NCI-H146 treated with DMSO at 0.1 percent for 48 hours (cell line): Measurements from ENCODE around the gene ALG14.
"Not testable (repeated sequence)": the region's sequence is repeated elsewhere in the genome, so short reads cannot be mapped to it uniquely, and the experiment has no call there.

Experiments used
- DNase-seq: peaks from one replicate; lab custom pipeline; 2025; ENCODE audit not compliant: unreplicated experiment; lab: John Stamatoyannopoulos, UW

The ALG14 gene

DNA sequence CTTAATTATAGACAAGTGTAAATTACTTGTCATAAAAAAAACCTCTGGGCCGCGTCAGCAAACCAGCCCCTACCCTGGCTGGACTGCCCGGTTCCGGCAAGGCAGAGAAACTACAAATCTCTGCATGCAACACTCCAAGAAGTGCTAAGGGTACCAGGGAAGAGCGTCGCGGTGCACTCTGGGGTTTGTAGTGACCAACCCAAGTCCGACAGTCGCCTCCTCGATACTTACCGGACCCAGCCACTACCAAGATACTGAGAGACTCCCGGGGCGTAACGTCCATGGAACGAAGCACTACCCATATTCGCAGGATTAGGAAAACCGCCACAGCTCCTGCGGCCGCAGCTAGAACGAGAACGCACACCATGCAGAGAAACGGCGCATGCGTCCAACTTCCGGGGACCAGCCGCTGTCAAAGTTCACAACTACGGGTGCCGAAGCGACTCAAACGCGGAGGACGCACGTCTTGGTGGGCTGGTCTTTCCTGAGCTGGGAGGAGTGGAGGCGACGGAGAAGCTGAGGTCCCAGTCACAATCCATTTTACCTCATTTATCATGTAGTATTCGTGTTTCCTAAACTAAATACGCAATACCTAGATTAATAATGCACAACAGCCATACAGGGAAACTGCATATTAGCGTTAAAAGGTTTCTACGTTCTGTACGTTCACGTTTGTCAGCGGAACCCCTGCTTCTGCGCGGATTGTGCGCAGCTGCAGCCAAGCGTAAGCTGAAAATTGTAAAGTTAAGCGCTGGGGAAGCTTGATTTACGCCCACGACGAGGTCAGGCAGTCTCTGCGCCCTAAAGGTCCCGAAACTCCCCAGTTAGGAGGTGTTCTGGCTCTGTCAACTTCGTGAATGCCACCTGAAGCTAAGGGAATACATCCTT, at the start of gene ALG14:
Gene ALG14 (minus strand): TSS at position 420 of the 888 bp plus-strand sequence. CDS start 53 bp downstream, at position 367.
- DNase-seq: peak; percentile 92

DNA sequence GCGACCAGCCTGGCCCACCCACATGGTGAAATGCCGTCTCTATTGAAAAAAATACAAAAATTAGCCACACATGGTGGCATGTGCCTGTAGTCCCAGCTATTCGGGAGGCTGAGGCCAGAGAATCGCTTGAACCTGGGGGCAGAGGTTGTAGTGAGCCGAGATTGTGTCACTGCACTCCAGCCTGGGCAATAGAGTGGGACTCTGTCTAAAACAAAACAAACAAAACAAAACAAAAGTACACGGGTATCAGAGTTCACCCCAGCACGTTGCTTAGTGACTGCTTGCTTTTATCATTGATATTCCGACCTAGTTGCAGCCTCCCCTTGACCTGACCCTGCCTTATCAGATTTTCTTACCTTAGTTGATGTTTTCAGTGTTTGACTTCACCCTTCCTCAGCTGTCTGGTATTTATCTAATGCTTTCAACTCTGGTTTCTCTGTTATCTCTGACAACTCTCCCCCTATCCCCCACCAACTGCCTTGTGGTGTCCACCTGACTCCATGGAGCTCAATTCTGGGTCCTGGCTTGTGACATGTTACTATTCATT, 49.5 kb upstream of the ALG14 start:
- no peak for DNase-seq

DNA sequence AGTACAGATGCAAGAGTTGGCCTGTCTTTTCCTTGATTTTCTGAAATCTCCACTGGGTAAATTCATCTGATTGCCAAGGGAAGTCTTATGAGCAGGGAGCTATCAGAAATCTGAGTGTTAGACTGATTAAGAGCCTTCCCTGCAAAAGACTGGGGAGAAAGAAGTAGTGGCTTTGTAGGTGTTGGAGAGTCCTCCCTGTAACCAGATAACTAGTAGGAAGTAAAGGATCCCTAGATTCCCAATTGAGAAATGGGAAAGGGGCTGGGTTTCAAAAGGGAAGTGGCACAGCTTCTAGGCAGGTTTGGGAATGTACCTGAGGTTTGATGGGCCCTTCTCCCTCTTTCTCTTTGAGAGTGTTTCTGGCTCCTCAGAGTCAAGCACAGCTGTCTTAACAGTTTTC, 46.5 kb upstream of the ALG14 start:
- no peak for DNase-seq

DNA sequence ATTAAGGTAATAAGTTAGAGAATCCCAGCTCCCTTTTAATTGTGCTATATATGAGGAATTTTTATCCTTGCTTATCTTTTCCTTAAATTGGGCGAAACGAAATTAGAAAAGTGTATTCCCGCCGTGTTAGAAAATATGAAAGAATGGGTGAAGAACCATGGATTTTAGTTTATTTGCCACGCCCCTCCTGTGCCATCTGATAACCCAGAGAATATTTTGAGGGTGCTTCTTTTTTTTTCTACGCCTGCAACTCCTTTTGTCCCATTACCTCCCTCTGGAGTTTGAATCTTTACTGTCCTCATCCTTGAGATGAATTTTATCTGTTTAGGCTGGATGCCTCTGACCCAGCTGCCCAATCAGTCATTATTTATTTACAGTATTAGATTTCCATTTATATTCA, 46.0 kb upstream of the ALG14 start:
- no peak for DNase-seq

DNA sequence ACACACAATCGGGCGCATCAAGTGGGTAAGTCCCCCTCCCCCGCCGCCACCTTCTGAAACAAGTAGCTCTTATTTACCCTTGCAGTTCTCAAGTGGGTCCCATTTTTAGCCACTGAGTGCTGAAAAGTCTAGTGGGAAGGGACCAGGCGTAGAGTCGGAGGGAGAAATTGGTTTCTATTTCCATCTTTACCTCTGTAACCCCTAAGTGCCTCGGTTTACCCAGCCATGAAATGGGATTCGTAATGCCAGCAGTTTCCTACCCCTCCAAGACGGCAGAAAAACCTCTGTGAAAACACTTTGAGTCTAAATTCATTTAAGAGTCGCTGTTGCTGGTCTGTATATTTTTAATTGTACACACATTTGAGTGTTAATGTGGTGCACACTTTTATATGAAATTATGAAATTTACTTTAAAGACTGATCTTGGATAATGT, 45.3 kb upstream of the ALG14 start:
- no peak for DNase-seq

DNA sequence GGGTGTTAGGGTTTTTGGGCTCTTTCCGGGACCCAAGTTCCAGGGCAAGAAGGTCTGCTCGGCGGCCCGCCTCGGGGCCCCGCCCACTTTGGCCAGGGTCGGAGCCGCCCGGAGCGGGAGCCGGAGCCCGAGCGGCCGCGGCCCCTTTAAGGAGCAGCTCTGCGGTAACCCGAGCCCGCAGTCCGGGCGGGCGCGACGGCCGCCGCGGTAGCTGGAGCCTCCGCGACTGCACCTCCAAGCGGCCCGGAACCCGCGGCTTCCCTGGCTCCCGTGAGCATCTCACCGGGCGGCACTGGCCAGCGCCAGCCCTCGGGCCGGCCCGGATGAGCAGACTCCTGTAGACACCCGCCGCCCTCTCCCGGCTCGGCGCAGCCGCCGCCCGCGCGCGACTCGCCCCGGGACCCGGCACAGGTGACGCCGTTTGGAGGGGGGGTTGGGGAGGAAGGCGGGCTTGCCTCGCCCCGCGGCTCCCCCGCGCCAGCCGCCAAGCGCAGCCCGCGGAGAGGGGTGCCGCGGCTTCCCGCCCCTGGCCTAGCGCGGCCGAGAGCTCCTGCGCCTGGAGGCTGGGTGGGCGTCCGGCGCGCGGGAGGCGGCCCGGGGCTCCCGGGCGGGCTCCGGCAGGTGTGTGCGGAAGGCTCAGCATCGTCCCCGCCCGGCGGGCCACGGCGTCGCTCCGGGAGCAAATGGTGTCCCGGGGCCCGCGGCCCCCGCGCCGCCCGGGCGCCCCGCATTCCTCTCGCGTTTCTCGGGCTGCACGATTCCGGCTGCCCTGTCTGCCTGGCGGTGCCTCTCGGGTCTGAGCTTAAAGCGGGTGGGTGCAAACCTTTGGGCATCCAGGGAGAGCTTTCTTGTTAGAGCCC, 44.7 kb upstream of the ALG14 start, which contains the start of gene TLCD4:
Gene TLCD4 (plus strand): TSS at position 149 of the 860 bp plus-strand sequence. CDS start 26,547 bp downstream, outside the sequence.
- DNase-seq: peak; percentile 3

- DNase-seq: peak; percentile 36
Observed at GRCh38 chr1:95116580-95117206, 43.9 kb upstream of the ALG14 start.

GRCh38 chr1:95115708-95116137, 43.0 kb upstream of the ALG14 start:
- DNase-seq: no peak

GRCh38 chr1:95113684-95114083, 40.9 kb upstream of the ALG14 start:
- no peak for DNase-seq

DNA sequence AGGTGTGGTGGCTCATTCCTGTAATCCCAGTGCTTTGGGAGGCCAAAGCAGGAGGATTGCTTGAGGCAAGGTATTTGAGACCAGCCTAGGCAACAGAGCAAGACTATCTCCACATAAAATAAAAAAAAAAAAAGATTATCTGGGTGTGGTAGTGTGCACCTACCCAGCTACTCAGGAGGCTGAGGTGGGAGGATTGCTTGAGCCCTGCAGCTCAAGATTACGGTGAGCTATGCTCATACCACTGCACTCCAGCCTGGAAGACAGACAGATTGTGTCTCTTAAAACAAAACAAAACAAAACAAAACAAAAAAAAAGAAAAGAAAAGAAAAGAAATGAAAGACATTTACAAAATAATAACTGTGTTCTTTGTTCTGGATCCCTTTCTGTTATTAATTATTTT, 38.3 kb upstream of the ALG14 start:
- DNase-seq: no peak

DNA sequence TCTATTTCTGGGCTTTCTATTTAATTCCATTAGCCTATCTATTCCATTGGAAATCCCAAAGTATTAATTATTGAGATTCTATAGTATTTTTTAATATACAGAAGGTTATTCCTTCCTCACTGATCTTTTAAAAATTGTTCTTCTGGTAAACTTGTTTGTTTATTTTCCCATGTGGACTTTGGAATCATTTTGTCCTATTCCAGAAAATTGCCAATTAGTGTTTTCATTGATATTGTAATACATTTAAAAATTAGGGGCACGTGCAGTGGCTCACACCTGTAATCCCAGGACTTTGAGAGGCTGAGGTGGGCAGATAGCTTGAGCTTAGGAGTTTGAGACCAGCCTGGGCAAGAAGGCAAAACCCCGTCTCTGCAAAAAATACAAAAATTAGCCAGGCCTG, 36.0 kb upstream of the ALG14 start:
- no peak for DNase-seq

- DNase-seq: no peak
Observed at GRCh38 chr1:95098196-95098595, 25.4 kb upstream of the ALG14 start.

DNA sequence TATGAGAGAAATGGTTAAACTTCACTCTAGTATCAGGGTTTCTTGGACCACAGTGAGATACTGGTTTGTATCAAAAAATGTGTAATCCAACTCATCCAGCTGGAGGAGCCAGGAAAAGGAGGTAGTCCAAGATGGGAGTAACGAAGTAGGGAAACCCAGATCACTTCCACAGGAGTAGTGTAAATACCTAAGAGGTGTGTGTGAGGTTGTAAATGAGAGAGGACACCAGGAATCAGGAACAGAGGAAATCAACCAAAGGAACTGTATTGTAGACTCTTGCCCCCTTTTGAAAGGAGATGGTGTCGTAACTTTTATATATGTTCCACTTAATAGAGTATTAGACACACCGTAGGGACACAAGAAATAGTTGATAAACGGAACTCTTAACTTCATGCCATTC, 24.7 kb upstream of the ALG14 start:
- DNase-seq: no peak

DNA sequence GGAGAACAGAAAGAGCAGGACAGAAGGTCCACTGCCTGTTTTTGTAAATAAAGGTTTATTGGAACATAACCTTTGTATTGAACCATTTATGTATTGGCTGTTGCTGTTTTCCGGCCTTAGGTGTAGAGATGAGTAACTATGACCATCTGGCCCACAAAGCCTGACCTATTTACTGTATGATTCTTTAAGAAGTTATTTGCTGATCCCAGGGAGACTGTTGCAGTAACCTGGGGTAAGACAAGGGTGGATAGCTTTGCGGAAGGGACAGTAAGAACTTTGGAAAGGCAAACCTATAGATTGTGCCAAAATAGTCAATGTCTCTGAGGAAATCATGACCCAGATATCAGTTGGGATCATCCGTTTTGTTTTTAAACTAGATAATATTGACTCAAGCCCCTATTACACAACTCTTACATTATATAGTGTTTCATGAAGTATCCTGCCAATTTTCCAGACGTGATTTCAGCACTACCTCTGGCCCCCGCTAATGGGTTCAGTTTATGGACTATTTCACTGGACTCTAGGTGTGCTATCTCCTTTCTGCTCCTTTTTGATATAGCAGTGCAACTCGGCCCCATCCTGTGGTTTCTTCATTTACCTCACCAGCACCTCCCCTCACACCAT, 23.6 kb upstream of the ALG14 start:
- DNase-seq: no peak

DNA sequence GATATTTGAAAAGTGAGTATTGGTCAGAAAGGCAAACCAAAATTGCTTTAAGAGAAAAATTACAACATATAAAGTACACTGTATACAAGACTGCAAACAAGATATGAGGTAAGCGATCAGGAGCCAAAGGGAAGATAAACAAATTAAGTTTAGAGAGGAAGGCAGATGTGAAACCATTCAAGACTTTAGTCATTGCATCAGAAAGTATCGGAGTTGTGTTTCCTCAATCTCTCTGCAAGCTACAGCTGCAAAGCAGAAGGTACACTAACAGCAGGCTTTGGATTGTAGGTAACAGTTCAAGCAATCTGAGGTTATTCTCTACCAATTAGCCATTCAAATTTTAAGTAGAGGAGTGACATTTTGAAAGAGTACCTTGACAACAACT, 23.1 kb upstream of the ALG14 start:
- DNase-seq: no peak

DNA sequence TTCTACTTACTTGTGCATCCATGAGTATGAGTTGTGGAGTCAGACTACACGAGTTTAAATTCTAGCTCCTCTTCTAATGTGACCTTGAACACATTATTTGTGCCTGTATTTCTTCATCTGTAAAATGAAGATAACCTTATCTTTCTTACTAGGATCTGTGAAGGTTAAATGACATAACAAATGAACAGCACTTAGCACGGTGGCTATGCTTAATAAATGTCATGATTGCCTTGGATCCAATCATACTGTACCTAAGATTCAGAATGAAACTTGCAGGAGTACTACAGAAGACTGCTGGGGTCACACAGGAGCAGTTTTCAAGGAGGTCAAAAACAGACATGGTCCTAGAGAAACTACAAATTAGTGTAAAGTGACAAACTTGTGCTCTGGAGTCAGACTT, 22.2 kb upstream of the ALG14 start:
- DNase-seq: no peak

- DNase-seq: no peak
Observed at GRCh38 chr1:95093296-95093695, 20.5 kb upstream of the ALG14 start.

DNA sequence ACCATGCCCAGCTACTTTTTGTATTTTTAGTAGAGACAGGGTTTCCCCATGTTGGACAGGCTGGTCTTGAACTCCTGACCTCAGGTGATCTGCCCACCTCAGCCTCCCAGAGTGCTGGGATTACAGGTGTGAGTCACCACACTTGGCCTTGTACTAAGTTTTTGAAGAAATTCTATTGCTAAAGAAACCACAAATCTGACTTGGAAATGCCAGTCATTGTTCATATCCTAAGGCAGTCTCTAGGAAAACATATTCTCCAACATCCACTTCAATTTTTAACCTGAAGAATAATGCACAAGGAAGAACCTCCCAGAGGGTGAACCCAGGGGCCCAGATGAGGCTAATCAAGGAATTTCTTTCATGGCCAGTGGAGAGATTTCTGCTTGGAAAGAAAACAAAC, 20.1 kb upstream of the ALG14 start:
- DNase-seq: not testable (repeated sequence)

GRCh38 chr1:95091290-95091689, 18.5 kb upstream of the ALG14 start:
- not testable (repeated sequence) for DNase-seq

- no peak for DNase-seq
Observed at GRCh38 chr1:95089650-95090287, 17.0 kb upstream of the ALG14 start.
